Hematopoietic multipotent progenitor cell treated with erythropoietin and hydrocortisone succinate and interleukin-3 and kit ligand, for 4 days (in vitro differentiated cells): Measurements from ENCODE around the gene FOXO3.
"Not testable (repeated sequence)": the region's sequence is repeated elsewhere in the genome, so short reads cannot be mapped to it uniquely, and the experiment has no call there.

ENCODE experiments used
- DNase-seq: peaks from one replicate; pipeline ENCODE4 v3.0.0-alpha.2; 2015

FOXO3 gene

GRCh38 chr6:108633436-108633835 lies 72.7 kb downstream of the FOXO3 start:
- no peak for DNase-seq

GRCh38 chr6:108635505-108636226 lies 74.9 kb downstream of the FOXO3 start:
- peak; percentile 79 for DNase-seq

GRCh38 chr6:108637963-108638362 lies 77.2 kb downstream of the FOXO3 start:
- no peak for DNase-seq

GRCh38 chr6:108638993-108639392 lies 78.3 kb downstream of the FOXO3 start:
- no peak for DNase-seq

- no peak for DNase-seq
These were observed 79.4 kb downstream of the FOXO3 start for GRCh38 chr6:108640104-108640503.

- DNase-seq: no peak
These were observed 82.5 kb downstream of the FOXO3 start for GRCh38 chr6:108643184-108643583.

- DNase-seq: no peak
These were observed 83.5 kb downstream of the FOXO3 start for GRCh38 chr6:108644252-108644651.

GRCh38 chr6:108648191-108648590 lies 87.5 kb downstream of the FOXO3 start:
- DNase-seq: no peak

- no peak for DNase-seq
These were observed 89.6 kb downstream of the FOXO3 start for GRCh38 chr6:108650325-108650724.

GRCh38 chr6:108650781-108651180 lies 90.1 kb downstream of the FOXO3 start:
- DNase-seq: peak; percentile 63

GRCh38 chr6:108651340-108652227 lies 90.9 kb downstream of the FOXO3 start:
- DNase-seq: no peak

GRCh38 chr6:108652375-108652774 lies 91.7 kb downstream of the FOXO3 start:
- DNase-seq: no peak

- DNase-seq: no peak
These were observed 93.2 kb downstream of the FOXO3 start for GRCh38 chr6:108653949-108654348.

GRCh38 chr6:108654465-108655106 lies 93.9 kb downstream of the FOXO3 start:
- no peak for DNase-seq

- no peak for DNase-seq
These were observed 95.3 kb downstream of the FOXO3 start for GRCh38 chr6:108655806-108656651.

- no peak for DNase-seq
These were observed 96.1 kb downstream of the FOXO3 start for GRCh38 chr6:108656836-108657235.

- DNase-seq: no peak
These were observed 97.5 kb downstream of the FOXO3 start for GRCh38 chr6:108658174-108658573.

GRCh38 chr6:108658785-108659184 lies 98.1 kb downstream of the FOXO3 start:
- DNase-seq: not testable (repeated sequence)

- no peak for DNase-seq
These were observed 99.5 kb downstream of the FOXO3 start for GRCh38 chr6:108660251-108660650.

- DNase-seq: peak; percentile 48
These were observed 100.7 kb downstream of the FOXO3 start for GRCh38 chr6:108661430-108661829.

- no peak for DNase-seq
These were observed 101.3 kb downstream of the FOXO3 start for GRCh38 chr6:108661982-108662381.

- no peak for DNase-seq
These were observed 102.0 kb downstream of the FOXO3 start for GRCh38 chr6:108662702-108663101.
